Measurements from ENCODE around the gene ADGRG6.

DNA sequence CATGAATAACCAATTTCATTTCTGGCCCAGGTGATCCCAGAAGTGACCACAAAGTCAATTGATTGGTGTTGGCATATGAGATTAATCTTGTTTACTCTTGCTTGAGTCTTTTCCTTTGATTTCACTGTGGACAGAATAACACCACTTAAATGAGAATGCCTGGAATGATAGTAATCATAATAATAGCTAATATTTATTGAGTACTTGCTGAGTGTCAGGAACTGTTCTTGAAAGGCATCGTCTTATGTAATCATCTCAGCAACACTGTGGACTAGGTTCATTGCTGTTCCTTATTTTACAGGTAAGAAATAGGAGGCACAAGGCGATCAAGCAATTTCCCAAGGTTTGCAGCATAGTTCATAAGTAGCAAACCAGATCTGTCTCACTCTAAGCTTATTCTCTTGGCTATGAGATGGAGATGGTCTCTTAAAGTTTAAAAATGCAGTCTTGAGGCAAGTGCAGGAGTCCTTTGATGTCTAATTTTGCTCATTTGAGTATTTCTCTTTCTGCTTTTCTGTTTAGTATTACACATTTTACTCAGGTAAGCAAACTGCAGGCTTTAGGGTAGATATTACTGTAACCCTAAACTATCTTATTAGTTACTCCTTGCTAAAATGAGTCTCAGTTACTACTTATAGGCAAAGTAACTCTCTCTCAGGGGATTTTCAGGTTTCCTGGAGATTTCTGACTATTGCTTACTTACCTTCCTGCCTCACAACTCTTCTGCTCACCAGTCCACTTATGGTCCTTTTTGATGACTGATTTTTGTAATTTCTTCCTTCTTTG, 6.3 kb downstream of the ADGRG6 start:
- TF ChIP-seq, protein P1, sequence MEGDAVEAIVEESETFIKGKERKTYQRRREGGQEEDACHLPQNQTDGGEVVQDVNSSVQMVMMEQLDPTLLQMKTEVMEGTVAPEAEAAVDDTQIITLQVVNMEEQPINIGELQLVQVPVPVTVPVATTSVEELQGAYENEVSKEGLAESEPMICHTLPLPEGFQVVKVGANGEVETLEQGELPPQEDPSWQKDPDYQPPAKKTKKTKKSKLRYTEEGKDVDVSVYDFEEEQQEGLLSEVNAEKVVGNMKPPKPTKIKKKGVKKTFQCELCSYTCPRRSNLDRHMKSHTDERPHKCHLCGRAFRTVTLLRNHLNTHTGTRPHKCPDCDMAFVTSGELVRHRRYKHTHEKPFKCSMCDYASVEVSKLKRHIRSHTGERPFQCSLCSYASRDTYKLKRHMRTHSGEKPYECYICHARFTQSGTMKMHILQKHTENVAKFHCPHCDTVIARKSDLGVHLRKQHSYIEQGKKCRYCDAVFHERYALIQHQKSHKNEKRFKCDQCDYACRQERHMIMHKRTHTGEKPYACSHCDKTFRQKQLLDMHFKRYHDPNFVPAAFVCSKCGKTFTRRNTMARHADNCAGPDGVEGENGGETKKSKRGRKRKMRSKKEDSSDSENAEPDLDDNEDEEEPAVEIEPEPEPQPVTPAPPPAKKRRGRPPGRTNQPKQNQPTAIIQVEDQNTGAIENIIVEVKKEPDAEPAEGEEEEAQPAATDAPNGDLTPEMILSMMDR (IDR thresholded peaks at IDR 0.05), result no peak
- TF ChIP-seq POLR2A (IDR thresholded peaks at IDR 0.05), result no peak

All from body of pancreas (tissue), 4 donors.